SHP77 (cell line): ENCODE measurements around the gene CSMD2.
"Not testable (repeated sequence)": the region's sequence is repeated elsewhere in the genome, so short reads cannot be mapped to it uniquely, and the experiment has no call there.

Experiments used
- DNase-seq, 2 experiments: peaks; one replicate each; lab custom pipeline; 2025; lab: John Stamatoyannopoulos, UW

The CSMD2 gene

DNA sequence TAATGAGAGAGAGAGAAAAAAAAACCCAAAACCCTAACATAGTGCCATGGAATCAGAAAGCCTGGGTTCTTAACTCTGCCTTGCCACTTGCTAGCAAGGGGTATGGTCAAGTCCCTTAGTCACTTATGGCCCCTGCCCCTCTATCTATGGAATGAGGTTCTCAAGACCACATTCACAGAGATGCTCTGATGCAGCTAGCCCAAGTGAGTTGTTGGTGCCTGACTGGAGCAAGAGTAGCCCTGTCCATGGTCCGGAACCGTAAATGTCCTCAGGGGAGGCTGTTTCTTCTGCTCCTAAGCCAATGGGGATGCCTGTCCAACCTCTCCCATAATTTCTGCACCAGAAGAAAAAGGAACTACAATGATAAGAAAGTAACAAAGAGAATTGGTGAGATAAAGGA lies 56.8 kb downstream of the CSMD2 start:
- no peak for DNase-seq

DNA sequence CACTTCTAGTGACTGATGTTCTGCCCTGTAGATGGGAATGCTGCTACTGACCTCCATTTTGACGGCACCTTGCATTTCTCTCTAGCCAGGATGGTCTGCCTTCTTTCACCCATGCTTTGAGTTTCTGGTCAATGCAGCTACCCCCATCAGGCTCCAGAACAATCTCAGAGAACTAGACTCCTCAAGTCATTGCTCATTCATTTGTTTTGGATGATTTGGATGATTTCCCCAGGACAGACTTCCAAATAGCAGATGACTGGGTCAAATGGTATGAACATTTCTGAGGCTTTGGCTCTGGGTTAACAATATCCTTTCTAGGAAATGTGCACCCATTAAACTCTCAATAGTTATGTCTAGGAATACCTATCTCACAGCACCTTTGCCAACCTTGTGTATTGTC lies 63.9 kb downstream of the CSMD2 start:
- DNase-seq = no peak

DNA sequence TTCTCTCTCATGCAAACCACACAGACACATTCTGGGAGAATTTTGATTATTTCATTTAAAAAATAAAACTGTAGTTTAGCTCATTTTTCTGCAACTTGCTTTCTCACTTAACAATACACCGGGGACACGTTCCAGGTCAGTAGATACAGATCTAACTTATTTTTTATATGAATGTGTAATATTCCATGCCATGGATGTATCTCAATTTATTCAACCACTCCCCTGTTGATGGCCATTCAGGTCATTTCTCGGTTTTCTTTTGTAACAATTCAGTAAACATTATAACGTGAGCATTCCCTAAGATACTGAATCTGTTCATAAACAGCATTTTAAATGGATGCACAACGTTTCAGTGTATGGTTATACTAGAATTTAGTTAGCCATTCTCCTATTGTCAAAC lies 64.7 kb downstream of the CSMD2 start:
- no peak for DNase-seq

DNA sequence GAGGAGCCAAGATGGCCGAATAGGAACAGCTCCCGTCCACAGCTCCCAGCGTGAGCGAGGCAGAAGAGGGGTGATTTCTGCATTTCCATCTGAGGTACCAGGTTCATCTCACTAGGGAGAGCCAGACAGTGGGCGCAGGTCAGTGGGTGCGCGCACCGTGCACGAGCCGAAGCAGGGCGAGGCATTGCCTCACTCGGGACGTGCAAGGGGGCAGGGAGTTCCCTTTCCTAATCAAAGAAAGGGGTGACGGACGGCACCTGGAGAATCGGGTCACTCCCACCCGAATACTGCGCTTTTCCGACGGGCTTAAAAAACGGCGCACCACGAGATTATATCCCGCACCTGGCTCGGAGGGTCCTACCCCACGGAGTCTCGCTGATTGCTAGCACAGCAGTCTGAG lies 72.6 kb downstream of the CSMD2 start:
- DNase-seq = not testable (repeated sequence)

DNA sequence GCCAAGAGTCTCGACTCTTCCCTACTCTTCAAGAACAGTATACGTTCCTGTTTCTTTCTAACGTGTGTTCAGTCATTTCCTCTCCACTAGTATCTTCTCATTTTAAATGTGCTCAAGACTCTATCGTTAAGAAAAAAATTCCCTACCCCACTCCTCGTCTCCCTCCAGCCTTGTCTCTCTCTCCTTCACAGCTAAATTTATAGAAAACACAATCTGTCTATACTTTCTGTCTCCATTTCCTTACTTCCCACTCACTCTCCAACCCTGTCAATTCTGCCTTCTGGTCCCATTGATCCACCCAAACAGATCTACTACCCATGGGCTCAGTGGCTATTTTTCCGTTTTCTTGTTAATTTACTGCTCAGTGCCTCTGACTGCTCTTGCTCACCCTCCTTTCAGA lies 75.3 kb downstream of the CSMD2 start:
- no peak for DNase-seq

- DNase-seq = no peak
Observed at GRCh38 chr1:34087986-34088385, 77.0 kb downstream of the CSMD2 start.

DNA sequence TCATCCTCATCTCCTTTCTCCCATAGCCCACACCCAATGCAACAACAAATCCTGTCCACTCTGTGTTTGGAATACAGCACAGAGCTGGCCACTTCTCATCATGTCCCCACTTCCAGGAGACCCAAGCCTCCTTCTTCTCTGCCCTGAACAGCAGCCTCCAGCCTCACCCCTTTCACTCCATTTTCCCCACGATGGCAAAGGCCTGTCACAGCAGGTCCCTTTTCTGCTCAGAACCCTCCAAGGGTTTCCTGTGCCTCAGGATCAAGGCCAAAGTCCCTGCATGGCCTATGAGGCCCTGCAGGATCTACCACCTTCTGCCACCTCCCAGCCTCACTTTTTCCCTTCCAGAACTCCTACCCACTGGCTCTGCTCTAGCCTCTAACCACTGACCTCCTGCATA lies 78.5 kb downstream of the CSMD2 start:
- no peak for DNase-seq

GRCh38 chr1:34083974-34084373 lies 81.1 kb downstream of the CSMD2 start:
- DNase-seq = no peak

DNA sequence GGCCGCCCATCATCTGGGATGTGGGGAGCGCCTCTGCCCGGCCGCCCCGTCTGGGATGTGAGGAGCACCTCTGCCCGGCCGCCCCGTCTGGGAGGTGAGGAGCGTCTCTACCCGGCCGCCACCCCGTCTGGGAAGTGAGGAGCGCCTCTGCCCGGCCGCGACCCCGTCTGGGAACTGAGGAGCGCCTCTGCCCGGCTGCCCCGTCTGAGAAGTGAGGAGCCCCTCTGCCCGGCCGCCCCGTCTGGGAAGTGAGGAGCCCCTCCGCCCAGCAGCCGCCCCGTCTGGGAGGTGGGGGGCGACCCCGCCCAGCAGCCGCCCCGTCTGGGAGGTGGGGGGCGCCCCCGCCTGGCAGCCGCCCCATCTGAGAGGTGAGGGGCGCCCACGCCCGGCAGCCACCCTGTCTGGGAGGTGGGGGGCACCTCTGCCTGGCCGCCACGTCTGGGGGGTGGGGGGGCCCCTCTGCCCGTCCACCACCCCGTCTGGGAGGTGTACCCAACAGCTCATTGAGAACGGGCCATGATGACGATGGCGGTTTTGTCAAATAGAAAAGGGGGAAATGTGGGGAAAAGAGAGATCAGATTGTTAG lies 82.9 kb downstream of the CSMD2 start:
- not testable (repeated sequence) for DNase-seq

- DNase-seq = no peak
Observed at GRCh38 chr1:34078383-34078782, 86.6 kb downstream of the CSMD2 start.

DNA sequence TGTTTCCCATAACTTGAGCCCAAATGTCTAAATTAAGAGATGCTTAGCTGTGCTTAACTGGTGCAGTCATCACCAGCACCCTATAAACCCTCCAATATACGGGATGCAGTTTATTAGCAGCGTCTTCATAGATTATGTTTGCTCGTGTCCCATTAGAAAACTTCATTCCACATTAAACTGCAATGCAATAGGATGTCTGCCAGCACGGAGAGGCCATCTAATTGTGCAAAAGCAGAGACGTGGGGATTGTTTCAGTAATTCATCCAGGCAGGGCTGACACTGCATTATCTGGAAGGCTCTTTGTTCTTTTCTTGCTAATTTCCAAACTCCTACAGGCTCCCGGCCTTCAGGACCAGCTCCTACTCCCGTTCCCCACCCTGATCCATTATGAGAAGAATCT lies 89.5 kb downstream of the CSMD2 start:
- no peak for DNase-seq

DNA sequence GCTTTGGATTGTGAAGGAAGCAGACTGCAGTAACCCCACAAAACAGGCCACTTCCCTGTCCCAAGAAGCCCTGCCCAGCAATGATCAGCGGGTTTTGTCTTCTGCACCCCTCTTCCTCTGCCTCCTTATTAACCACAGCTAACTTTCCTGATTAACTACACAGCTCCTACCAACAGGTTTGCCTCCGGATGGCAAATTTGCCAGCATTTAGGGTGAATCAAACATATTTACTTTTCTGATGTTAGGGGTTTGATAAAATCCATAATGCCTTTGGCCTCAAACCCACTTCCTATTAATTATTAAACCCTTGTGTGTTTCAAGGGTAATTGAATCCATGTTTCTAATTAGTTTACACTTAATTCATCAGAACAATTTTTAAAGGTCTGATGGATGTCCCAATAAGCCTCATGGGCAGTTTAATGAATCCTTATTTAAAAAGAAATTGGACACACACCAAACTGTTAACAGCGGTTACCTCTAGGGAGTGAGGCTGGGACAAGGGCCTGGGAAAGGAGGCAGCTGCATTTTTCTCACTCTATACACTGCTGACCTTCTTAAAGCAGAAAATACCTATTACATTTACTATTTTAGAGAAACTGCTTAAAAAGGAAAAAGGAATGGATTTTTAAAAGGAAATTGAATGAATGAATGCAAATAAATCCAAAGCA lies 91.9 kb downstream of the CSMD2 start:
- DNase-seq = no peak

GRCh38 chr1:34070201-34070836 lies 94.7 kb downstream of the CSMD2 start:
- no peak for DNase-seq

GRCh38 chr1:34066981-34067603 lies 97.9 kb downstream of the CSMD2 start:
- no peak for DNase-seq

DNA sequence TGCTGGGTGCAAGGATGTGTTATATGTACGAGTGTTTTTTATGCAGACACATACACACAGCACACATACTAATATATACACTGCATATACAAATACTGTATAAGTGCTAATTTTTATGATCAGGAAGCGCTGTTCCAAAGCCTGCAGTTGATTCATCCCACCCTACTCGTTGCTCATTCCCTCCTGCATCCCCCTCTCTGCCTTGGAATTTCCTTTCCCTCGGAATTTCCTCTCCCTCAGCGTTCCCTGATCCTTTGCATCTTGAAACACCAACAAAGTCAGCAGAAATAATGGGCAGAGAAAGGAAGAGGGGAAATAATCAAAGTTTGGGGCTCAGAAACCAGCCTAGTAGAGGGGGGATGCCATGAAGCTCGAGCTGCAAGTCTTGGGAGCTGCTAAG lies 98.9 kb downstream of the CSMD2 start:
- DNase-seq = no peak

DNA sequence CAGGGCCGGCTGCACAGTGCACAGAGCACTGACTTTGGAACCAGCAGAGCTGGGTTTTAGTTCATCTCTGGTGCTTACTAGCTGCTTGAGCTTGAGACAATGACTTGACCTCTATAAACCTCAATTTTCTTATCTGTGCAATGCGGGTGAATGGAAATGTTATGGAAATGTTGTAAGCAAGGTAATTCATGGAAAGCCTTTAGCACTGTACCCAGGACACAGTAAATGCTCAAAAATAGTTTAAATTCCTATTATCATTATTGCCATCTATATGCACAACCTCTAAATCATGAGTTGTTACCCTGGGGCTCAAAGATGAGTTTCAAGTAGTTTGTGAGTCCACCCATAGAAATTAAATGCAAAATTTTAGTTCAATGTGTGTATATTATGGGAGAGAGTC lies 99.5 kb downstream of the CSMD2 start:
- no peak for DNase-seq

GRCh38 chr1:34060901-34061415 lies 104.1 kb downstream of the CSMD2 start:
- no peak for DNase-seq

GRCh38 chr1:34060187-34060730 lies 104.8 kb downstream of the CSMD2 start:
- no peak for DNase-seq

- DNase-seq = no peak
Observed at GRCh38 chr1:34057347-34058130, 107.5 kb downstream of the CSMD2 start.

GRCh38 chr1:34055818-34056217 lies 109.2 kb downstream of the CSMD2 start:
- no peak for DNase-seq

GRCh38 chr1:34054920-34055319 lies 110.1 kb downstream of the CSMD2 start:
- no peak for DNase-seq

DNA sequence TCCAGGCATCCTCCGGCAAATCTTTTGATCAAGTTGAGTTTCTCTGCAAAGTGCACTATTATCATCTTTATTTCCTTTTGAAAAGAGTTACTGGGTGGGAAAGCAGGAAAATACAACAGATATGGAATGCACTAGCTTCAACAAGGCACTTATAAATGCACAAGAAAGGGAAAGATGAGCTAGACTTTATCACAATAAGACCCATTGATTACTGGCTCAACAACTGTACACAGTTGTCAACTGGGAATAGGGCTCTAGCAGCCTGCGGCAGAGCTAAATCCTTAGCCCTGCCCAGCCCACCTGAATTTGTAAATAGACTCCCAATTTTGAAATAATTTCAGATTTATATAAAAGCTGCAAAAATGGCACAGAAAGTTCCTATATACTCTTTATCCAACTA lies 111.4 kb downstream of the CSMD2 start:
- DNase-seq = no peak
